ENCODE results near the gene KCNIP2.

- TF ChIP-seq CTCF (IDR thresholded peaks at IDR 0.05) (no peak), POLR2A (IDR thresholded peaks at IDR 0.05) (no peak), EP300 (IDR thresholded peaks at IDR 0.05) (no peak)
Observed at GRCh38 chr10:101845893-101846292, 2.3 kb upstream of the KCNIP2 start.

All from ovary (tissue), 3 donors.